ENCODE measurements around the gene CAMK2N2. TPM values are rescaled to one million over a fixed set of nuclear protein-coding genes. Genes with fewer than 3 reads are reported as not detected.

The CAMK2N2 gene
- total RNA-seq, 1 donor from 2014 or later: not detected

DNA sequence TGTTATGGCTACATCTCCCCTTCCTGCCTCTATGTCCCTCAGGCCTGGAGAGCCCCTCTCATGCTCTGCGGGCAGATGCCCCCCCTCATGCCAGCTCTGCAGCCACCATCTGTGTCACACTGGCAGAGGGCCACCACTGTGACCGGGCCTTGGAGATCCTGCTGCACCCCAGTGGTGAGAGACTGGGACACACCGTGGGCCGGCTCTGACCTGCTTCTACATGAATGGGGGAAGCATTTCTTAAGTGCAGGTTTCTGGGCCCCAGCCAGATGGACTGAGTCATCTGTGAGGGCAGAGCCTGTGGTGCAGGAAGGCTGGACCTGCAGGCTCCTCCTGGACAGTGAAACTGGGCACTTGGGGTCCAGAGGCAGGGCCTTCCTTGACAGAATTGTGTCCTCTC is 27.1 kb downstream of the CAMK2N2 start:
- peaks cover 34% of the 10 kb centered on the region for H3K27me3 Mint-ChIP-seq (ENCODE audit: insufficient read depth, low read depth)
- peaks cover 26% of the 10 kb centered on the region for H4K20me1 ChIP-seq (ENCODE audit: low read depth)
- DNase-seq (ENCODE audit: low spot score): no peak
- H3K36me3 Mint-ChIP-seq: no peaks in the 10 kb centered on the region
- TF ChIP-seq EZH2 (IDR thresholded peaks at IDR 0.05): no peak
- no peak for TF ChIP-seq EZH2phosphoT487 (IDR thresholded peaks at IDR 0.05)
- TF ChIP-seq, protein P1, sequence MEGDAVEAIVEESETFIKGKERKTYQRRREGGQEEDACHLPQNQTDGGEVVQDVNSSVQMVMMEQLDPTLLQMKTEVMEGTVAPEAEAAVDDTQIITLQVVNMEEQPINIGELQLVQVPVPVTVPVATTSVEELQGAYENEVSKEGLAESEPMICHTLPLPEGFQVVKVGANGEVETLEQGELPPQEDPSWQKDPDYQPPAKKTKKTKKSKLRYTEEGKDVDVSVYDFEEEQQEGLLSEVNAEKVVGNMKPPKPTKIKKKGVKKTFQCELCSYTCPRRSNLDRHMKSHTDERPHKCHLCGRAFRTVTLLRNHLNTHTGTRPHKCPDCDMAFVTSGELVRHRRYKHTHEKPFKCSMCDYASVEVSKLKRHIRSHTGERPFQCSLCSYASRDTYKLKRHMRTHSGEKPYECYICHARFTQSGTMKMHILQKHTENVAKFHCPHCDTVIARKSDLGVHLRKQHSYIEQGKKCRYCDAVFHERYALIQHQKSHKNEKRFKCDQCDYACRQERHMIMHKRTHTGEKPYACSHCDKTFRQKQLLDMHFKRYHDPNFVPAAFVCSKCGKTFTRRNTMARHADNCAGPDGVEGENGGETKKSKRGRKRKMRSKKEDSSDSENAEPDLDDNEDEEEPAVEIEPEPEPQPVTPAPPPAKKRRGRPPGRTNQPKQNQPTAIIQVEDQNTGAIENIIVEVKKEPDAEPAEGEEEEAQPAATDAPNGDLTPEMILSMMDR (IDR thresholded peaks at IDR 0.05): no peak
- no peak overlapping the region for H3K4me3 Mint-ChIP-seq
- no peak overlapping the region for H3K4me2 ChIP-seq
- H3K9ac ChIP-seq: no peak overlapping the region
- no peak overlapping the region for H2AFZ ChIP-seq (replicated peaks)
- no peaks in the 10 kb centered on the region for H3K79me2 ChIP-seq (ENCODE audit: low read depth)
- H3K9me3 ChIP-seq (ENCODE audit: low read depth): no peaks in the 10 kb centered on the region
- no peaks in the 10 kb centered on the region for H3K36me3 ChIP-seq
- H3F3A ChIP-seq (ENCODE audit: low read depth): peaks cover 7% of the 10 kb centered on the region
- no peak overlapping the region for H3K27ac Mint-ChIP-seq
- H3K27ac ChIP-seq: no peak overlapping the region
- H3K4me1 ChIP-seq: peaks cover 4% of the 10 kb centered on the region
- peaks cover 4% of the 10 kb centered on the region for H3K4me1 Mint-ChIP-seq
- H3K27me3 ChIP-seq: peaks cover 55% of the 10 kb centered on the region
- no peak overlapping the region for H3K4me3 ChIP-seq
- H3K9me3 Mint-ChIP-seq: peaks cover 2% of the 10 kb centered on the region

DNA sequence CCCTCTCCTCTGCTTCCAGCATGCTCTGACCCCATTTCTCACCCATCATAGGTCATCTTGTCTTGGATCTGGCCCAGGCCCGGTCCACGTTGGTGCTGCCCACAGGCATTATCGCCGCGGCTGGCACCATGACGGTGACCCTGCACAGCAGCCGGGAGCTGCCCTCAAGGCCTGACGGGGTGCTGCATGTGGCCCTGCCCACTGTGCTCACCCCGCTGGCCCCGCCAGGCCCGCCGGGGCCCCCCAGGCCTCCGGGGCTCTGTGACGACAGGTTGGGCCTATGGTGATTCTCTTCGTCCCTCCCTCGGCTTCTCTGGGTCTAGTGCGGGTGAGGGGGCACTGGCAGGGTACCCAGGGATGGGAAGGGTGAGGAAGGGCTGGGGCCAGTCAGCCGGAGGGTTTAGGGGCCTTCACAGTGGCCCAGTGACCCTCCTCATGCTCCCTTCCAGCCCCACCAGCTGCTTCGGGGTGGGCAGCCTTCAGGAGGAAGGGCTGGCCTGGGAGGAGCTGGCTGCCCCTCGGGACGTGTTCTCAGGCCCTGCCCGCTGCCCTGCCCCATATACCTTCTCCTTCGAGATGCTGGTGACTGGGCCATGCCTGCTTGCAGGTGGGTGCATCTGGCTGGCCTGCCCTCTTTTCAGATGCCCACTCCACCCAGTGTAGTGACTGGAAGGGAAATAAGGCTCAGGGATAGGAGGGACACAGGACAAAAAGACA is 28.1 kb downstream of the CAMK2N2 start:
- no peak overlapping the region for H2AFZ ChIP-seq (replicated peaks)
- H3K9me3 ChIP-seq (ENCODE audit: low read depth): no peaks in the 10 kb centered on the region
- Mint-ChIP-seq H3K27ac (no peak overlapping the region), H3K4me1 (peaks cover 4% of the 10 kb centered on the region), H3K4me3 (no peak overlapping the region), H3K36me3 (no peaks in the 10 kb centered on the region), H3K27me3 (ENCODE audit: insufficient read depth, low read depth) (peaks cover 44% of the 10 kb centered on the region), H3K9me3 (peaks cover 2% of the 10 kb centered on the region)
- no peak overlapping the region for H3K9ac ChIP-seq
- peaks cover 15% of the 10 kb centered on the region for H3F3A ChIP-seq (ENCODE audit: low read depth)
- no peak for TF ChIP-seq EZH2phosphoT487 (IDR thresholded peaks at IDR 0.05)
- TF ChIP-seq EZH2 (IDR thresholded peaks at IDR 0.05): no peak
- TF ChIP-seq, protein P1 (IDR thresholded peaks at IDR 0.05): no peak
- H3K4me1 ChIP-seq: peaks cover 4% of the 10 kb centered on the region
- H3K36me3 ChIP-seq: no peaks in the 10 kb centered on the region
- no peak overlapping the region for H3K4me2 ChIP-seq
- H3K79me2 ChIP-seq (ENCODE audit: low read depth): no peaks in the 10 kb centered on the region
- H4K20me1 ChIP-seq (ENCODE audit: low read depth): peaks cover 33% of the 10 kb centered on the region
- DNase-seq (ENCODE audit: low spot score): no peak
- peaks cover 64% of the 10 kb centered on the region for H3K27me3 ChIP-seq
- H3K27ac ChIP-seq: no peak overlapping the region
- H3K4me3 ChIP-seq: no peak overlapping the region

DNA sequence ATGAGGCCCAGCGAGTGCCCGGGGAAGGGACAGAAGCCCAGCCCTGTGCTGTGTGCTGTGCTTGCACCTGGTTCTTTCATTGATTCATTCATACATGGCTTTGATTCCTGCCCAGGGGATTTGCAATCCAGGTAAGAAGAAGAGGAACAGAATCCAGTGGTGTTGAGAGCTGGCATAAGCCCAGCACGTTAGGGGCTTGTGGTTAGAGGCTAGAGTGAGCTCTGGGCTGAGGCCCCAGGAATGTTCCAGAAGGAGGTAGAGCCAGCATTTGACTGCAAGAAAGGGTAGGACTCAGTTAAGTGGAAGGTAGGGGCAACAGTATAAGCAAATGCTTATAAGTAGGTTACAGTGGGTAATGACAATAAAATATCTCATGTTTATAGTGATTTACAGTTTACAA is 29.7 kb downstream of the CAMK2N2 start:
- Histone ChIP-seq H3K9me3 (ENCODE audit: low read depth) (no peaks in the 10 kb centered on the region), H3K9ac (no peak overlapping the region), H3K4me3 (no peak overlapping the region), H3K79me2 (ENCODE audit: low read depth) (no peaks in the 10 kb centered on the region), H3K4me1 (peaks cover 4% of the 10 kb centered on the region), H3F3A (ENCODE audit: low read depth) (peaks cover 18% of the 10 kb centered on the region), H3K27ac (no peak overlapping the region), H3K27me3 (peaks cover 80% of the 10 kb centered on the region), H2AFZ (replicated peaks) (no peak overlapping the region), H3K4me2 (no peak overlapping the region), H3K36me3 (no peaks in the 10 kb centered on the region), H4K20me1 (ENCODE audit: low read depth) (peaks cover 42% of the 10 kb centered on the region)
- Mint-ChIP-seq H3K27ac (no peak overlapping the region), H3K9me3 (peaks cover 2% of the 10 kb centered on the region), H3K36me3 (no peaks in the 10 kb centered on the region), H3K27me3 (ENCODE audit: insufficient read depth, low read depth) (peaks cover 52% of the 10 kb centered on the region), H3K4me3 (peak overlapping the region; percentile 83), H3K4me1 (peaks cover 4% of the 10 kb centered on the region)
- no peak for DNase-seq (ENCODE audit: low spot score)
- TF ChIP-seq, protein P1 (IDR thresholded peaks at IDR 0.05): no peak
- no peak for TF ChIP-seq EZH2phosphoT487 (IDR thresholded peaks at IDR 0.05)
- no peak for TF ChIP-seq EZH2 (IDR thresholded peaks at IDR 0.05)

Measured in neural progenitor cell (in vitro differentiated cells).